Right lobe of liver (tissue), 6 donors: ENCODE measurements around the gene TMEM87B. TPM values are rescaled to one million over a fixed set of nuclear protein-coding genes. Genes with fewer than 3 reads are reported as not detected.

Source experiments
- ATAC-seq, 4 donors: fragments of 200-7000 bp; cut with Tn5 transposase; one replicate each; pipeline ENCODE4 v1.9.1; 2020; ENCODE audit warnings: mild to moderate bottlenecking in 4 of 4, moderate library complexity in 4 of 4
- DNase-seq, 3 donors: peaks; one replicate each; pipeline ENCODE4 v3.0.0-alpha.2; 2020
- H3K27ac ChIP-seq, 3 donors: fragments of 200-600 bp; one replicate each; pipeline ENCODE4 v1.8.0; 2022
- H3K27me3 ChIP-seq, 2 donors: fragments of 200-600 bp; one replicate each; pipeline ENCODE4 v1.8.0; 2022
- H3K36me3 ChIP-seq, 4 donors: fragments of 200-600 bp; sonication (generic) in 1 of 4; one replicate each; pipeline versions ENCODE4 v1.5.1 to v1.8.0; 2017 to 2022; ENCODE audit warnings: control low read depth in 1 of 4
- H3K4me1 ChIP-seq, 4 donors: fragments of 200-600 bp; sonication (generic) in 1 of 4; one replicate each; pipeline versions ENCODE4 v1.5.1 to v1.8.0; 2017 to 2022; ENCODE audit warnings: control low read depth in 1 of 4
- H3K4me3 ChIP-seq, 3 donors: fragments of 200-600 bp; one replicate each; pipeline ENCODE4 v1.8.0; 2022
- H3K9me3 ChIP-seq, 4 donors: fragments of 200-600 bp; sonication (generic) in 1 of 4; one replicate each; pipeline versions ENCODE4 v1.5.1 to v1.8.0; 2017 to 2022; ENCODE audit warnings: control low read depth in 1 of 4
- CTCF ChIP-seq, 4 donors: fragments of 200-600 bp in 3 of 4; fragments of 450-650 bp in 1 of 4; IDR thresholded peaks; one replicate each; pipeline versions ENCODE4 v1.5.1 to v1.8.0; 2016 to 2022; ENCODE audit warnings: antibody characterized with exemption in 4 of 4, mild to moderate bottlenecking in 2 of 4
- POLR2A ChIP-seq: fragments of 450-650 bp; IDR thresholded peaks from one replicate; pipeline ENCODE4 v1.6.1; 2017; ENCODE audit warnings: antibody characterized with exemption, mild to moderate bottlenecking
- WGBS: methylation state at CpG from one replicate; pipeline ENCODE4 v1.1.6; 2018; ENCODE audit warnings: low coverage, low lambda C conversion rate; ENCODE audit not compliant: insufficient coverage; ENCODE audit errors: missing lambda C conversion rate; 5-methylcytosine and 5-hydroxymethylcytosine counted together
- intact Hi-C, 2 donors: fragments of 100-400 bp; cut with DNase I; formaldehyde crosslinking; loops; one replicate each; pipeline versions ENCODE4 v1.11.2 to v1.14.1; 2022
- total RNA-seq, 6 experiments: library from RNA; depleted of rRNA in 2 of 6; stranded (reverse); fragments of >200 nt in 2 of 6; fragmentation: NEBNext Ultra II Directional in 3 of 6; extraction: Animal tissue kit (Norgen Biotek cat#: 25700) in 3 of 6; gene quantifications; one replicate each; pipeline versions ENCODE4 v1.1.0 to v1.2.4, GENCODE V29; 2016 to 2023
- donor health status: DM: no; HTN: yes; CAD: no.
- donor health status: DM: no; HTN: no; CAD: no.
- donor health status: DM: no; HTN: no; CAD: no.
- donor health status: DM: no; HTN: yes; CAD: no.
- donor health status: DM: no; HTN: yes; CAD: no.

The TMEM87B gene
- total RNA-seq, 6 experiments from 2014 or later, result 5.4 to 18.0 (median 8.8) TPM

- Histone ChIP-seq H3K27ac (no peak overlapping the region), H3K36me3 (no peaks in the 10 kb centered on the region), H3K4me3 (no peak overlapping the region), H3K4me1 (no peaks in the 10 kb centered on the region), H3K9me3 (no peaks in the 10 kb centered on the region), H3K27me3 (no peaks in the 10 kb centered on the region)
- DNase-seq, result no peak
- intact Hi-C loops, result no loop called here
- WGBS, result 82% methylated on average over 4 of the region's 7 CpGs
- no peak for TF ChIP-seq POLR2A
- TF ChIP-seq CTCF (IDR thresholded peaks at IDR 0.05), result no peak
- no peak for ATAC-seq
These were observed 86.5 kb downstream of the TMEM87B start for GRCh38 chr2:112141626-112142007.

GRCh38 chr2:112142525-112143078 is 87.5 kb downstream of the TMEM87B start:
- Histone ChIP-seq H3K4me1 (no peaks in the 10 kb centered on the region), H3K27me3 (no peaks in the 10 kb centered on the region), H3K4me3 (no peak overlapping the region), H3K9me3 (no peaks in the 10 kb centered on the region), H3K36me3 (no peaks in the 10 kb centered on the region), H3K27ac (no peak overlapping the region)
- no peak for ATAC-seq
- DNase-seq, result no peak
- intact Hi-C loops, result no loop called here
- TF ChIP-seq CTCF (IDR thresholded peaks at IDR 0.05) (no peak), POLR2A (no peak)
- WGBS, result 88% methylated on average over 1 of the region's 8 CpGs

GRCh38 chr2:112143150-112143549 is 88.1 kb downstream of the TMEM87B start:
- no peaks in the 10 kb centered on the region for H3K9me3 ChIP-seq

GRCh38 chr2:112144966-112145365 is 89.9 kb downstream of the TMEM87B start:
- Histone ChIP-seq H3K36me3 (no peaks in the 10 kb centered on the region), H3K4me3 (no peak overlapping the region), H3K27ac (no peak overlapping the region), H3K9me3 (no peaks in the 10 kb centered on the region), H3K4me1 (no peaks in the 10 kb centered on the region), H3K27me3 (no peaks in the 10 kb centered on the region)
- intact Hi-C loops, result no loop called here
- 93% methylated on average over 6 of the region's 6 CpGs for WGBS
- DNase-seq (no peak), ATAC-seq (no peak)
- TF ChIP-seq POLR2A (no peak), CTCF (IDR thresholded peaks at IDR 0.05) (no peak)

More at GRCh38 chr2:112143150-112143549, 88.1 kb downstream of the TMEM87B start:
- H3K27ac ChIP-seq, result no peak overlapping the region
- H3K4me1 ChIP-seq, result no peaks in the 10 kb centered on the region
- no peaks in the 10 kb centered on the region for H3K36me3 ChIP-seq
- no peak for TF ChIP-seq POLR2A
- no peak for TF ChIP-seq CTCF (IDR thresholded peaks at IDR 0.05)
- no peak for ATAC-seq
- DNase-seq, result no peak
- H3K4me3 ChIP-seq, result no peak overlapping the region
- intact Hi-C loops, result no loop called here
- 97% methylated on average over 4 of the region's 5 CpGs for WGBS
- no peaks in the 10 kb centered on the region for H3K27me3 ChIP-seq
